SH-SY5Y (cell line): ENCODE measurements around the gene DPM2.

Experiments used
- GATA2 ChIP-seq: IDR thresholded peaks from 2 replicates; pipeline ENCODE4 v1.6.1; 2011; ENCODE audit warnings: mild to moderate bottlenecking, low read depth, low read length
- GATA3 ChIP-seq: IDR thresholded peaks from 2 replicates; pipeline ENCODE4 v1.6.1; 2011; ENCODE audit warnings: low read depth, mild to moderate bottlenecking, low read length, moderate library complexity

GRCh38 chr9:127955294-127956015 lies 17.8 kb upstream of the DPM2 start:
- no peak for TF ChIP-seq GATA2
- TF ChIP-seq GATA3 = no peak
